CD4-positive, alpha-beta T cell (primary cell): ENCODE measurements around the gene VASH2. TPM values are rescaled to one million over a fixed set of nuclear protein-coding genes. Genes with fewer than 3 reads are reported as not detected.
A peak's percentile ranks its signal among the peaks of the same experiment; 100 is the strongest.

Source experiments
- ATAC-seq: fragments of 200-7000 bp; cut with Tn5 transposase; one replicate; pipeline ENCODE4 v1.10.0; 2022; ENCODE audit warnings: mild to moderate bottlenecking; ENCODE audit not compliant: poor library complexity
- CTCF ChIA-PET: fragments of 350-600 bp; sonication (Branson Sonifier 250); formaldehyde crosslinking; loops from one replicate; lab custom pipeline; 2021; ENCODE audit warnings: antibody characterized with exemption, inconsistent platforms; lab: Charles Lee
- POLR2A ChIA-PET: fragments of 350-600 bp; sonication (Branson Sonifier 250); formaldehyde crosslinking; loops from one replicate; lab custom pipeline; 2021; ENCODE audit warnings: antibody characterized with exemption, inconsistent platforms; lab: Charles Lee
- DNase-seq, 14 experiments: peaks; one replicate each; pipeline ENCODE4 v3.0.0-alpha.2; 2013 to 2020; ENCODE audit warnings: mixed read lengths in 2 of 14
- H3K27ac ChIP-seq, 2 donors: one replicate each; pipeline versions ENCODE4 v1.5.1 to v1.7.0; 2013; ENCODE audit warnings: low read length in 2 of 2, low read depth in 1 of 2, mild to moderate bottlenecking in 1 of 2
- H3K27me3 ChIP-seq, 2 experiments: 1 replicate in 1 of 2; 2 replicates in 1 of 2; pipeline versions ENCODE4 v1.6.1 to v1.7.0; 2013; ENCODE audit warnings: low read length in 2 of 2, control low read depth in 1 of 2, mild to moderate bottlenecking in 1 of 2, moderate library complexity in 1 of 2; ENCODE audit not compliant: insufficient read depth in 2 of 2, control insufficient read depth in 1 of 2
- H3K36me3 ChIP-seq: one replicate; pipeline ENCODE4 v1.6.1; 2013; ENCODE audit warnings: low read length, control low read depth; ENCODE audit not compliant: insufficient read depth
- H3K4me1 ChIP-seq: one replicate; pipeline ENCODE4 v1.6.1; 2013; ENCODE audit warnings: low read length, control low read depth; ENCODE audit not compliant: insufficient read depth
- H3K4me3 ChIP-seq: one replicate; pipeline ENCODE4 v1.5.1; 2013; ENCODE audit warnings: mild to moderate bottlenecking, low read length, moderate library complexity
- H3K9me3 ChIP-seq, 2 experiments: 1 replicate in 1 of 2; 2 replicates in 1 of 2; pipeline versions ENCODE4 v1.6.1 to v1.7.0; 2013; ENCODE audit warnings: low read length in 2 of 2, mild to moderate bottlenecking in 2 of 2, control low read depth in 1 of 2, moderate library complexity in 1 of 2; ENCODE audit not compliant: control insufficient read depth in 1 of 2, insufficient read depth in 1 of 2
- H3K27ac Mint-ChIP-seq: one replicate; pipeline ENCODE4 v1.8.0; 2020; ENCODE audit warnings: mixed read lengths
- H3K27me3 Mint-ChIP-seq: one replicate; pipeline ENCODE4 v1.8.0; 2021; ENCODE audit warnings: mixed read lengths
- H3K36me3 Mint-ChIP-seq: one replicate; pipeline ENCODE4 v1.8.0; 2021; ENCODE audit warnings: low read depth, mixed read lengths
- H3K4me1 Mint-ChIP-seq: one replicate; pipeline ENCODE4 v1.8.0; 2021; ENCODE audit warnings: low read depth, mixed read lengths
- H3K4me3 Mint-ChIP-seq: one replicate; pipeline ENCODE4 v1.8.0; 2020; ENCODE audit warnings: mild to moderate bottlenecking, mixed read lengths
- H3K9me3 Mint-ChIP-seq: one replicate; pipeline ENCODE4 v1.8.0; 2020; ENCODE audit warnings: mixed read lengths
- intact Hi-C, 2 experiments: fragments of 100-400 bp; cut with DNase I in 1 of 2; cut with micrococcal nuclease in 1 of 2; formaldehyde crosslinking; loops; one replicate each; pipeline versions ENCODE4 v1.15.1 to v1.9.0; 2023 to 2025; cut with DNase I, micrococcal nuclease
- total RNA-seq, 174 experiments: library from RNA in 2 of 174; stranded (reverse) in 2 of 174; gene quantifications; one replicate each; pipeline ENCODE4 v1.2.3 and lab custom pipeline; 2021 to 2026
- TF ChIP-seq, protein P1 (sequence below): fragments of 200-600 bp; IDR thresholded peaks from one replicate; pipeline ENCODE4 v1.8.0; 2022; ENCODE audit warnings: antibody characterized with exemption, mild to moderate bottlenecking

The VASH2 gene
- total RNA-seq, 2 experiments from 2014 or later, result 0.11 to 0.17 TPM

- Histone ChIP-seq H3K27me3 (peaks cover 0 to 8% of the 10 kb centered on the region in 2 experiments), H3K27ac (no peak overlapping the region), H3K9me3 (no peaks in the 10 kb centered on the region), H3K4me3 (no peak overlapping the region), H3K4me1 (peaks cover 37% of the 10 kb centered on the region), H3K36me3 (no peaks in the 10 kb centered on the region)
- Mint-ChIP-seq H3K36me3 (no peaks in the 10 kb centered on the region), H3K4me3 (no peak overlapping the region), H3K4me1 (peaks cover 5% of the 10 kb centered on the region), H3K9me3 (no peaks in the 10 kb centered on the region), H3K27me3 (peaks cover 4% of the 10 kb centered on the region), H3K27ac (no peak overlapping the region)
- intact Hi-C loops, result no loop called here
- TF ChIP-seq, protein P1, sequence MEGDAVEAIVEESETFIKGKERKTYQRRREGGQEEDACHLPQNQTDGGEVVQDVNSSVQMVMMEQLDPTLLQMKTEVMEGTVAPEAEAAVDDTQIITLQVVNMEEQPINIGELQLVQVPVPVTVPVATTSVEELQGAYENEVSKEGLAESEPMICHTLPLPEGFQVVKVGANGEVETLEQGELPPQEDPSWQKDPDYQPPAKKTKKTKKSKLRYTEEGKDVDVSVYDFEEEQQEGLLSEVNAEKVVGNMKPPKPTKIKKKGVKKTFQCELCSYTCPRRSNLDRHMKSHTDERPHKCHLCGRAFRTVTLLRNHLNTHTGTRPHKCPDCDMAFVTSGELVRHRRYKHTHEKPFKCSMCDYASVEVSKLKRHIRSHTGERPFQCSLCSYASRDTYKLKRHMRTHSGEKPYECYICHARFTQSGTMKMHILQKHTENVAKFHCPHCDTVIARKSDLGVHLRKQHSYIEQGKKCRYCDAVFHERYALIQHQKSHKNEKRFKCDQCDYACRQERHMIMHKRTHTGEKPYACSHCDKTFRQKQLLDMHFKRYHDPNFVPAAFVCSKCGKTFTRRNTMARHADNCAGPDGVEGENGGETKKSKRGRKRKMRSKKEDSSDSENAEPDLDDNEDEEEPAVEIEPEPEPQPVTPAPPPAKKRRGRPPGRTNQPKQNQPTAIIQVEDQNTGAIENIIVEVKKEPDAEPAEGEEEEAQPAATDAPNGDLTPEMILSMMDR, result no peak
- ChIA-PET CTCF (no interaction called here), POLR2A (no interaction called here)
- ATAC-seq, result no peak
- no peak for DNase-seq
Observed at GRCh38 chr1:212977781-212978645, 27.7 kb downstream of the VASH2 start.

- H3K27ac ChIP-seq, result no peak overlapping the region
- Mint-ChIP-seq H3K36me3 (no peaks in the 10 kb centered on the region), H3K27me3 (peaks cover 4% of the 10 kb centered on the region), H3K4me1 (peaks cover 5% of the 10 kb centered on the region), H3K27ac (peak overlapping the region; percentile 64), H3K9me3 (no peaks in the 10 kb centered on the region), H3K4me3 (no peak overlapping the region)
- ChIA-PET CTCF (no interaction called here), POLR2A (interaction anchor here (0.6 kb wide), 1 partner anchor 37 kb away, joined by 4 read pairs; no protein-coding TSS in a partner anchor)
- intact Hi-C loops, result loop anchor here in 1 of 2 experiments (5.0 kb wide), 1 partner anchor 162 kb away; no protein-coding TSS in a partner anchor
- peak; percentile 58 for ATAC-seq
- H3K9me3 ChIP-seq, result no peaks in the 10 kb centered on the region
- TF ChIP-seq, protein P1, result no peak
- H3K4me1 ChIP-seq, result peaks cover 37% of the 10 kb centered on the region
- peak in 4 of 14 experiments; percentile 10 to 29 (median 17) for DNase-seq
- H3K36me3 ChIP-seq, result no peaks in the 10 kb centered on the region
- no peak overlapping the region for H3K4me3 ChIP-seq
- peaks cover 0 to 6% of the 10 kb centered on the region in 2 experiments for H3K27me3 ChIP-seq
Observed at GRCh38 chr1:212979340-212980122, 29.2 kb downstream of the VASH2 start.

DNA sequence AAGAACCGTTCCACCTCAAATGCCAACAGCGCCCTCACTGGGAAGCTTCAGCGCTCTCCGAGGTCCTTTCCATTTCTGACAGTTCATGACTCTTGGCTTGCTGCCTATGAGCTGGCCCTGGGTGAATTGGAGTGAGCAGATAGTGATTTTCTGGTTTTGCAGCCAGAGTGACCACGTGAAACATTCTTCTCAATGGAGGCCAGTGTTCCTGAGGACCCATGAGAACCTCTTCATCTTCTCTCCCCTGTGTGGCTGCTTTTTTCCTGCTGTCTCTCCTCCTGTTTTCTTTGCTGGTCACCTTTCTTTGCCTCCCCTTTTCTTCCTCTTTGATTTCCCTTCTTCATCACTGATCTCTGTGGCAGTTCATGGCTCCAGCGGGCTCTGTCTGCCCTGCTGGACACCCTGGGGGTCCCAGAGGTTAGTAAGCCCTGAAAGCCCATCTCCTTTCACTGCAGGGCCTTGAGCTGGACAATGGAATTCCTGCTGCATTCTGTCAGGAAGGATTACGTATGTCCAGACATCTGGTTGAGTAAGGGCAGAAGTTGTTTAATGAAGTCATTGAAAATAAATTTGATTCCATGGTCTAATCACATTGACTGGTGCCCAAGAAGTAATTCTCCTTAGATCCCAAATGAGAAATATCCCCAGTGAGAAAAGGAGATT lies 29.9 kb downstream of the VASH2 start:
- Histone ChIP-seq H3K27me3 (peaks cover 0 to 6% of the 10 kb centered on the region in 2 experiments), H3K27ac (no peak overlapping the region), H3K4me1 (peaks cover 37% of the 10 kb centered on the region), H3K4me3 (no peak overlapping the region), H3K36me3 (no peaks in the 10 kb centered on the region), H3K9me3 (no peaks in the 10 kb centered on the region)
- no peak overlapping the region for H3K4me3 Mint-ChIP-seq
- TF ChIP-seq, protein P1, result no peak
- intact Hi-C loops, result loop anchor here in 1 of 2 experiments (5.0 kb wide), 1 partner anchor 163 kb away; no protein-coding TSS in a partner anchor
- H3K27me3 Mint-ChIP-seq, result peaks cover 4% of the 10 kb centered on the region
- ChIA-PET CTCF (no interaction called here), POLR2A (no interaction called here)
- H3K36me3 Mint-ChIP-seq, result no peaks in the 10 kb centered on the region
- DNase-seq, result no peak
- H3K27ac Mint-ChIP-seq, result no peak overlapping the region
- no peak for ATAC-seq
- peaks cover 5% of the 10 kb centered on the region for H3K4me1 Mint-ChIP-seq
- H3K9me3 Mint-ChIP-seq, result no peaks in the 10 kb centered on the region
